Keratinocyte (primary cell): ENCODE results near the gene PPHLN1. TPM values are rescaled to one million over a fixed set of nuclear protein-coding genes. Genes with fewer than 3 reads are reported as not detected.

ENCODE experiments used
- DNase-seq: peaks from one replicate; pipeline ENCODE4 v3.0.0-alpha.2; 2011; ENCODE audit warnings: low read depth, missing footprints, low spot score
- FAIRE-seq: peaks from 2 replicates; lab custom pipeline; 2011; peaks lifted over from hg19 to GRCh38; lab: Jason Lieb, UNC
- H2AFZ ChIP-seq: 2 replicates; pipeline ENCODE4 v1.6.0; 2012; ENCODE audit warnings: low read length, control low read depth, inconsistent platforms; ENCODE audit not compliant: control insufficient read depth
- H3K27ac ChIP-seq: 2 replicates; pipeline ENCODE4 v1.5.1; 2011; ENCODE audit warnings: low read length; ENCODE audit not compliant: control insufficient read depth, insufficient read depth
- H3K27me3 ChIP-seq: 3 replicates; pipeline ENCODE4 v1.6.0; 2011; ENCODE audit warnings: low read length; ENCODE audit not compliant: control insufficient read depth, insufficient read depth; ENCODE audit errors: extremely low read depth
- H3K36me3 ChIP-seq, 2 experiments: 2 replicates in 1 of 2; 3 replicates in 1 of 2; pipeline ENCODE4 v1.5.1; 2011; ENCODE audit warnings: low read length in 2 of 2, mild to moderate bottlenecking in 1 of 2; ENCODE audit not compliant: control insufficient read depth in 2 of 2, insufficient read depth in 2 of 2; ENCODE audit errors: extremely low read depth in 1 of 2
- H3K4me1 ChIP-seq: 3 replicates; pipeline ENCODE4 v1.5.1; 2011; ENCODE audit warnings: low read length; ENCODE audit not compliant: control insufficient read depth, insufficient read depth; ENCODE audit errors: extremely low read depth
- H3K4me2 ChIP-seq: 3 replicates; pipeline ENCODE4 v1.6.0; 2011; ENCODE audit warnings: low read depth, low read length; ENCODE audit not compliant: control insufficient read depth, insufficient read depth; ENCODE audit errors: extremely low read depth
- H3K4me3 ChIP-seq, 3 experiments: fragments of 200-600 bp in 1 of 3; sonication (generic) in 1 of 3; 2 replicates in 2 of 3; 3 replicates in 1 of 3; pipeline ENCODE4 v1.5.1; 2011 to 2016; ENCODE audit warnings: low read length in 3 of 3, mild to moderate bottlenecking in 3 of 3, control low read depth in 2 of 3, inconsistent platforms in 1 of 3, low read depth in 1 of 3, mixed read lengths in 1 of 3, mixed run types in 1 of 3, moderate library complexity in 1 of 3; ENCODE audit not compliant: control insufficient read depth in 2 of 3, insufficient read depth in 2 of 3; ENCODE audit errors: extremely low read depth in 1 of 3
- H3K79me2 ChIP-seq: 2 replicates; pipeline ENCODE4 v1.6.0; 2012; ENCODE audit warnings: low read length; ENCODE audit not compliant: control insufficient read depth, insufficient read depth
- H3K9ac ChIP-seq: 3 replicates; pipeline ENCODE4 v1.6.0; 2011; ENCODE audit warnings: low read length; ENCODE audit not compliant: control insufficient read depth, insufficient read depth; ENCODE audit errors: extremely low read depth
- H3K9me1 ChIP-seq: 3 replicates; pipeline ENCODE4 v1.6.0; 2011; ENCODE audit warnings: low read length; ENCODE audit not compliant: control insufficient read depth, insufficient read depth; ENCODE audit errors: extremely low read depth
- H3K9me3 ChIP-seq: 2 replicates; pipeline ENCODE4 v1.5.1; 2012; ENCODE audit warnings: low read depth, low read length; ENCODE audit not compliant: control insufficient read depth
- H4K20me1 ChIP-seq: 3 replicates; pipeline ENCODE4 v1.6.0; 2011; ENCODE audit warnings: low read length; ENCODE audit not compliant: control insufficient read depth, insufficient read depth; ENCODE audit errors: extremely low read depth
- CTCF ChIP-seq, 3 experiments: IDR thresholded peaks in 1 of 3; conservative IDR thresholded peaks in 1 of 3; optimal IDR thresholded peaks in 1 of 3; 2 replicates in 2 of 3; 3 replicates in 1 of 3; pipeline versions ENCODE3 to v1.5.1; 2011; ENCODE audit warnings: low read length in 3 of 3, mild to moderate bottlenecking in 3 of 3, moderate library complexity in 2 of 3, control low read depth in 1 of 3, inconsistent platforms in 1 of 3; ENCODE audit not compliant: insufficient read depth in 2 of 3; ENCODE audit errors: extremely low read depth in 1 of 3
- EZH2 ChIP-seq: IDR thresholded peaks from one replicate; pipeline ENCODE4 v1.6.1; 2012; ENCODE audit warnings: inconsistent platforms, mild to moderate bottlenecking, low read length, moderate library complexity
- dilution Hi-C: fragments of 300-500 bp; cut with MboI; formaldehyde crosslinking; loops from one replicate; pipeline ENCODE4 v1.7.0; 2020; ENCODE audit warnings: low sequenced_read_pairs; ENCODE audit not compliant: extremely low pct_ligation_motif_present
- polyA plus RNA-seq, 5 experiments: library from polyadenylated mRNA; depleted of rRNA in 3 of 5; stranded (reverse) in 3 of 5; stranded (forward) in 1 of 5; unstranded in 1 of 5; fragments of >200 nt; gene quantifications; 1 replicate in 1 of 5; 2 replicates in 3 of 5; 3 replicates in 1 of 5; pipeline versions ENCODE4 v1.2.1 to v1.2.3, GENCODE V29; 2011 to 2012; ENCODE audit warnings: missing spikeins in 2 of 5, low read depth in 1 of 5, low replicate concordance in 1 of 5

PPHLN1 gene
- polyA plus RNA-seq, 1 donor (not counting 4 experiments of a cell fraction or from before 2014, with no cell fraction given): 95.5 TPM

GRCh38 chr12:42281844-42282243, 44.1 kb upstream of the PPHLN1 start:
- no peak overlapping the region for H3K9ac ChIP-seq
- no peak for DNase-seq
- no peak overlapping the region for H2AFZ ChIP-seq
- H3K9me1 ChIP-seq: no peaks in the 10 kb centered on the region
- H3K27me3 ChIP-seq: no peaks in the 10 kb centered on the region
- H3K36me3 ChIP-seq: no peaks in the 10 kb centered on the region
- dilution Hi-C loops: no loop called here
- no peak overlapping the region for H3K4me2 ChIP-seq
- no peaks in the 10 kb centered on the region for H3K79me2 ChIP-seq
- H3K27ac ChIP-seq: no peak overlapping the region
- H4K20me1 ChIP-seq: no peaks in the 10 kb centered on the region
- H3K4me1 ChIP-seq: no peaks in the 10 kb centered on the region
- no peak overlapping the region for H3K4me3 ChIP-seq
- H3K9me3 ChIP-seq: no peaks in the 10 kb centered on the region
- no peak for TF ChIP-seq EZH2
- no peak for TF ChIP-seq CTCF (optimal IDR thresholded peaks at IDR 0.05 in 1 of 3, IDR thresholded peaks at IDR 0.05 in 1 of 3, conservative IDR thresholded peaks at IDR 0.05 in 1 of 3; ENCODE audit: extremely low read depth in 1 of 3, insufficient read depth in 2 of 3, low read length in 3 of 3)
- no peak for FAIRE-seq

- no peak for FAIRE-seq
- H3K9me1 ChIP-seq: no peaks in the 10 kb centered on the region
- dilution Hi-C loops: no loop called here
These were observed 43.7 kb upstream of the PPHLN1 start for GRCh38 chr12:42282294-42282693.

More at GRCh38 chr12:42282294-42282693, 43.7 kb upstream of the PPHLN1 start:
- Histone ChIP-seq H3K9ac (no peak overlapping the region), H3K4me1 (no peaks in the 10 kb centered on the region), H3K4me3 (no peak overlapping the region), H3K79me2 (no peaks in the 10 kb centered on the region), H3K27me3 (no peaks in the 10 kb centered on the region), H3K36me3 (no peaks in the 10 kb centered on the region), H3K4me2 (no peak overlapping the region), H3K27ac (no peak overlapping the region), H3K9me3 (no peaks in the 10 kb centered on the region), H2AFZ (no peak overlapping the region), H4K20me1 (no peaks in the 10 kb centered on the region)
- no peak for TF ChIP-seq CTCF (optimal IDR thresholded peaks at IDR 0.05 in 1 of 3, IDR thresholded peaks at IDR 0.05 in 1 of 3, conservative IDR thresholded peaks at IDR 0.05 in 1 of 3; ENCODE audit: extremely low read depth in 1 of 3, insufficient read depth in 2 of 3, low read length in 3 of 3)
- TF ChIP-seq EZH2: no peak
- no peak for DNase-seq
